K562 (cell line): ENCODE measurements around the gene MBOAT7. TPM values are rescaled to one million over a fixed set of nuclear protein-coding genes. Genes with fewer than 3 reads are reported as not detected.

Experiments used
- HMGXB4 ChIP-seq: sonication (generic); formaldehyde crosslinking; IDR thresholded peaks from 2 replicates; pipeline ENCODE4 v1.8.1; 2023; ENCODE audit warnings: mild to moderate bottlenecking, missing genetic modification reagents
- MGA ChIP-seq: fragments of 450-650 bp; IDR thresholded peaks from 2 replicates; pipeline ENCODE4 v1.6.1; 2016; ENCODE audit warnings: mild to moderate bottlenecking, moderate library complexity
- MIER1 ChIP-seq: fragments of 450-650 bp; IDR thresholded peaks from 2 replicates; pipeline ENCODE4 v1.6.1; 2016; ENCODE audit warnings: antibody characterized with exemption, mild to moderate bottlenecking, low read depth
- SMARCA4 ChIP-seq: fragments of 450-650 bp; IDR thresholded peaks from 2 replicates; pipeline ENCODE4 v1.6.1; 2016
- TBP ChIP-seq: optimal IDR thresholded peaks from 2 replicates; pipeline ENCODE3; 2011; ENCODE audit warnings: low read depth, low read length, improper control_type of control experiment
- ZBTB11 ChIP-seq, 3 experiments: fragments of 200-800 bp in 1 of 3; fragments of 250-450 bp in 1 of 3; fragments of 450-650 bp in 1 of 3; sonication (Bioruptor Pico) in 1 of 3; sonication (Bioruptor generic) in 1 of 3; formaldehyde crosslinking in 1 of 3; IDR thresholded peaks; 2 replicates each; pipeline versions ENCODE4 v1.6.1 to v1.8.0; 2016 to 2022; ENCODE audit warnings: mild to moderate bottlenecking in 2 of 3, missing genetic modification characterization in 2 of 3, missing compliant biosample characterization in 1 of 3, moderate library complexity in 1 of 3
- polyA plus RNA-seq, 8 experiments: library from polyadenylated mRNA; depleted of rRNA in 4 of 8; stranded (reverse) in 5 of 8; unstranded in 3 of 8; fragments of >200 nt; fragmentation: Nextera tagmentation in 2 of 8; fragmentation: Illumina TruSeq in 1 of 8; extraction: Ambion mirVana in 2 of 8; extraction: Trizol in 1 of 8; gene quantifications; 2 replicates each; pipeline versions ENCODE4 v1.2.1 to v1.2.3, GENCODE V29; 2011 to 2014; ENCODE audit warnings: inconsistent platforms in 1 of 8, missing spikeins in 1 of 8
- total RNA-seq, 7 experiments: library from RNA; depleted of rRNA in 6 of 7; stranded (reverse); fragments of >200 nt in 6 of 7; fragmentation: Illumina TruSeq in 2 of 7; extraction: Trizol in 2 of 7; gene quantifications; 2 replicates each; pipeline versions ENCODE4 v1.2.1 to v1.2.3, GENCODE V29; 2011 to 2021; ENCODE audit warnings: low replicate concordance in 1 of 7

Gene MBOAT7
- total and polyA plus RNA-seq, 9 of the 15 experiments (the other 6 are each of a cell fraction or from before 2014, with no cell fraction given), result 1.4 to 153 (median 56.1) TPM

GRCh38 chr19:54136864-54137698 lies 52.3 kb downstream of the MBOAT7 start (continued):
- no peak for TF ChIP-seq MGA
- no peak for TF ChIP-seq ZBTB11 (CRISPR knock-in tag; IDR thresholded peaks at IDR 0.05)
- TF ChIP-seq HMGXB4 (CRISPR knock-in tag), result no peak
- TF ChIP-seq MIER1, result no peak
- TF ChIP-seq SMARCA4, result no peak
- no peak for TF ChIP-seq TBP
